Stimulated activated CD8-positive, alpha-beta memory T cell treated with anti-CD3 and anti-CD28 coated beads, Interleukin-7, amount 100 ng/mL, for 48 hours (primary cell): Measurements from ENCODE around the gene PGGHG.
"Not testable (repeated sequence)": the region's sequence is repeated elsewhere in the genome, so short reads cannot be mapped to it uniquely, and the experiment has no call there.

ENCODE experiments used
- DNase-seq, 2 donors: peaks; one replicate each; pipeline ENCODE4 v3.0.0-alpha.2; 2020; ENCODE audit warnings: low read depth in 1 of 2; ENCODE audit errors: extremely low read depth in 1 of 2

PGGHG gene

DNA sequence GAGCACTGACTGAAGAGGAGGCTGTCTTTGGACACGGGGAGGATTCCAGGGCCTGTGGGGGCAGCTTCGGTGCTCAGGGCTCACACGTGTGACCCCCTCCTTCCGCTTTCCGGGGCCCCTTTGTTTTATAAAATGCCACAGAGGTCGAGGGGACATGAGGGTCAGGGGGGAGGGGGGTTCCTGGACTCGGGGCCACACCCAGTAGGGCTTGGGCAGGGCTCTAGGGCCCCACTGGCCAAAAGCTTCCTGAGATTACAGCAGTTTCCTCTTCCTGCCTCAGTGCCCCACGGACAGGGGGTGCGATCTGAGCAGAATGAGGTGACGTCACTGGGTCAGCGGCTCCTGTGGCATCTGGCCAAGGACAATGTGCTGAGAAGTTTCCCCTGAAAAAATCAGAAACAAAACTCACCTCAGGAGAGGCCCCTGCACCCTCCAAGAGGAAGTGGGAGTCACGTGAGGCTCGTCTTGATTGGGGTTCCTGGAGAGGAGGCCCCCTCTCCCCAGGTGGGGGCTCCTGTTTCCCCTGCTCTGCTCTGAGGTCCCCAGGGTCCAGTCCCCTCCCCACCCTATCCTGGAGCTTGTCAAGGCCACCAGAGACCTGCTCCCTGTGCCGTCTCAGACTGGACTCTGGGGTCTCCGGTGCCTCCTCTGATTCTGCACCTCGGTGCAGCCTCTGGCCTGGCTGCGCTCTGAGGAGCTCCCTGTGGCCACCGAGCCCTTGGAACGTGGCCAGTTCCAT lies 38.1 kb downstream of the PGGHG start:
- peak; percentile 55 to 80 for DNase-seq

DNA sequence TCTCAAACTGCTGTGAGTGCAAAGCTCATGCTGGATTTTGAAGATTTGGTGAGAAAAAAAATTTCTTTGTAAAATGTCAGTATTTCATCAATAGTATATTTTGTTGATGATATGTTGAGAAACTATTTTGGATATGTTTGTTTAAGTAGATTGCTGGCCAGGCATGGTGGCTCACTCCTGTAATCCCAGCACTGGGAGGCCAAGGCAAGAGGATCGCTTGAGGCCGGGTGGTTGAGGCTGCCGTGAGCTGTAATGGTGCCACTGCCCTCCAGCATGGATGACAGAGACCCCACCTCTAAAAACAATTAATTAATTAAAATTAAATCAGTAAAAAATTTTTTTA lies 38.6 kb downstream of the PGGHG start:
- DNase-seq = no peak

DNA sequence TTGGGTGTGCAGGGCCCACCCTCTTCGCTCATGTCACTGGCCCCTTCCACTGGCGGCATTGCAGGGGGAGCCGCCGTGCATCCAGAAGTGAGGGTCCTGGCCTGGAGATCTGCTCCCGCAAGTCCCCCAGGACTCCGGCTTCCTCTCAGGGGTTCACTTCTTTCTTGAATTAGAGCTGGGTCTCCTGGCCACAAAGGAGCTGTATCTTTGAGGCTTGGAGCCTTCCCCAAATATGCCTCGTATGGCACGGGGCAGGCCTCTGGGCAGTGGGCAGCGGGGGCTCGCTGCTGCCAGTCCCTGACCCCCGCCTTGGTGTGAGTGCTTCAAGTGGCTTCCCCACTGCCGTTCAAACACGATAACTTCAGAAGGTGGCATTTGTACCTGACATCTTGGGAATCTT lies 39.1 kb downstream of the PGGHG start:
- no peak for DNase-seq

DNA sequence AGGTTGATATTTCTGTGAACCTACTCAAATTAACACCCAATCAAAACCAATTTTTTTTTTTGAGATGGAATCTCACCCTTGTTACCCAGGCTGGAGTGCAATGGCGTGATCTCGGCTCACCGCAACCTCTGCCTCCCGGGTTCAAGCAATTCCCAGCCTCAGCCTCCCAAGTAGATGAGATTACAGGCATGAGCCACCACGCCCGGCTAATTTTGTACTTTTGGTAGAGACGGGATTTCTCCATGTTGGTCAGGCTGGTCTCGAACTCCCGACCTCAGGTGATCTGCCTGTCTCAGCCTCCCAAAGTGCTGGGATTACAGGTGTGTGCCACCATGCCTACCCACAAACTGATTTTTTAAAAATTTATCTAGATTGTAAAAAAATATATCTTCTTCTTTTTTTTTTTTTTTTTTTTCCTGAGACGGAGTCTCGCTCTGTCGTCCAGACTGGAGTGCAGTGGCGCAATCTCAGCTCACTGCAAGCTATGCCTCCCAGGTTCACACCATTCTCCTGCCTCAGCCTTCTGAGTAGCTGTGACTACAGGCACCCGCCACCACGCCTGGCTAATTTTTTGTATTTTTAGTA lies 39.7 kb downstream of the PGGHG start:
- DNase-seq = not testable (repeated sequence)

DNA sequence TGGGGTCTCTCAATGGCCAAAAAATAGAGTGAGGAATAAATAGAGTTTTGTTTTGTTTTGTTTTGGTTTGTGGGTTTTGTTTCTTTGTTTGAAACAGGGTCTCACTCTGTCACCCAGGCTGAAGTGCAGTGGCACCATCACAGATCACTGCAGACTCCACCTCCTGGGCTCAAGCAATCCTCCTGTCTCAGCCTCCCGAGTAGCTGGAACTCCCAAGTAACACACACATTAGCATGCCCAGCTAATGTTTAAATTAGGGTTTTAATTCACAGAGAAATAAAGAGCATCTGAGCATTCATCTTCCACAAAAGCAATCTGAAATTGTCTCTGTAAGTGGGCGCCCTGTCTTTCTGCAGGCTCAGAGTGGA lies 40.9 kb downstream of the PGGHG start:
- no peak for DNase-seq

DNA sequence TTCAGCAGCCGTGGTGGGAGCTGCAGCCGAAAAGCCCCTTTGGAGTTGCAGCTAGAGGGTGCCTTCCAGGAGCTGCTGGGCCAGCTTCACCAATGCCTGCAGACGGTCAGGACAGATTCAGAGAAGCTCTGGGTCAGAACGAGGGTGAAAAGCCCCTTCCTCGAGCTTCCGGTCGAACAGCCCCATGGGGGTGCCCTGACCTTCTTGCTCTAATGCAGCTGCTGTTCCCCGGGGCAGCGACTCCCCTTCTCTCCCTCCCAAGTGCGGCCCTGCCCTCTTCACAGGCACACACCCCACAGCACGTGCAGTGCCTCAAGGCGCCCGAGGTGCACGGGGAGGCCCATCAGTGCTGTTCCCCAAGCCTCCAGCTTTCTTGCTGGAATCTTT lies 41.4 kb downstream of the PGGHG start:
- DNase-seq = no peak

DNA sequence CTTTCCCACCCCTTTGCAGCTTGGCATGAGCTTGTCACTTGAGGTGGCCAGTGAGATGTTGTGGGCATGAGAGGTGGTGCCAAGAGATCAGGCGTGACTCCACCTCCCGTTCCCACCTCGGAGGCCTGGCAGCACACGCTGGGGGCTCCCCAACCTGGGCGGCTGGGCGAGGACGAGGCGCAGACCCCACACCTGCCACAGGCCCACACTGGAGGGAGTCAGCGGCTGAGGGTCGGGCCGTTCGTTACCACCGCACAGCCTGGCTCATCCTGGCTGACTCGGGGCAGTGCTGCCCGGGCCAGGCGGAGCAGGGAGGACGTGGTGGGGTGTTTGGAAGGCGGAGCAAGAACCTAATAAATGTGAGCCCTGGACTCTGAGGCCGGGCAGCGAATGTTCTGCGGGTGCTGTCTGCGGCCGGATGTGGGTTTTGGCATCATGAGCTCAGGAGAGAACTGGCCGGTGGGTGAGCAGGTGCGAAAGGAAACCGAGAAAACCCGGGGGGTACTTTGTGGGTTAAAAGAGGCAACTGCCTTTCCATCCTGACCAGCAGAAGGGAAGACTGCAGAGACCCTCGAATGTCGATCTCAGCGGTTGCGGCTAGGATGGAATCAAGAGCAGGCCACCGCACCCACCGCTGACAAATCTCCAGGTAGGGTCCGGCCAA lies 41.9 kb downstream of the PGGHG start:
- DNase-seq = no peak

DNA sequence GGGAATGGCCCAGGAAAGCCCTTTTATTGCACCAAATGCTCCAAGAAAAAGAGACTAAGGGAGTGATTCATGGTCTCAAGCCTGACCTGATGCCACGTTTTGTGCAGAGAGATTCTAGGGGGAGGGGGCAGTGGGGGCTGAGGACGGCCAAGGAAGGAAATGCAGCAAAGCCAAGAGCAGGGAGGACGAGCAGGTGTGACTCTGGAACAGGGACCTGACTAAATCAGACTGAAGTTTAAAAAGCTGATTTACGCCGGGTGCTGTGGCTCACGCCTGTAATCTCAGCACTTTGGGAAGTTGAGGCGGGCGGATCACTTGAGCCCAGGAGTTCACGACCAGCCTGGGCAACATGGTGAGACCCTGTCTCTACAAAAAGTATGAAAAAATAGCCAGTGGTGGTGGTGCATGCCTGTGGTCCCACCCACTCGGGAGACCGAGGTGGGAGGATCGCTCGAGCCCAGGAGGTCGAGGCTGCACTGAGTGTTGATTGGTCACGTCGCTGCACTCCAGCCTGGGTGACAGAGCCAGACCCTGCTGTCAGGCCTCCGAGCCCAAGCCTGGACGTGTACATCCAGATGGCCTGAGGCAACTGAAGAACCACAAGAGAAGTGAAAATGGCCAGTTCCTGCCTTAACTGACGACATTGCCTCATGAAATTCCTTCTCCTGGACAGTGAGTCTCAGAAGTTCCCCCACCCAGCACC lies 42.6 kb downstream of the PGGHG start:
- DNase-seq = no peak

DNA sequence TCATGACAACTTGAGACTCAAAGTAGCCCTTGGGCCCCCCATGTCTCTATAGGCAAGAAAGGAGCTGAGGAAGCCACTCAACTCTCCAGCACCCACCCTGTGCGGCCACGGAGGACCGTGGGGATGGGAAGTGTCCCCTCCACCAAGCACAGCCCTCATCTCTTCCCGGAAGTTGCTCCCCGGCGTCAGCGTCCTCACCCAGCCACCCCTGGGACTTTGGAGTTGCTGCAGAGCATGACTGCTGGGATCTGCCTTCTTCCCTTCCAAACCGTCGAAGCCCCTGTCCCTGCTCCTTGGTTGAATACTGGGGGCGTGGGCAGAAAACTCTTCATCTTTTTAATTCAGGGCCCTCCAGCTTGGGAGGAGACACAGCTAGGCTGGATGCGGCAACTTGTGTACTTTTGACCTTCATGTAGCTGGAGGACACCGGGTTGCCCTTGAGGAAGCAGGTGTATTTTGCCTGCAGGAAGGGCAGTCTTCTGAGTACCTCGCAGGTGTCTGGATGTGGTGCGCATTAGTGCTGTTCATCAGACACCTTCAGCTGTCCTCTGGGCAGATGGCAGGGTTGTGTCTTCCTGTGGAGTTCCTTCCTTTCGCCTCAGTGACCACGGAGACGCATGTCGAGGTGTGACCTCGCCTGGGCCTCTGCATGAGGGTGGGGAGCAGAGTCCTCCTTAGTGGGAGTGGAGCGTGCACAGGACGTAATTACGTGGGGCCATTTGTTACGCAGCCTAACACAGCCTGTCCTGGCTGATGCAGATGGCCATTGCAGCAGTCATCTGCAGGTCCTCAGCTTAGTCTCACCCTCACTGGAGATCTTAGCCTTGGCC lies 43.9 kb downstream of the PGGHG start:
- DNase-seq = no peak

DNA sequence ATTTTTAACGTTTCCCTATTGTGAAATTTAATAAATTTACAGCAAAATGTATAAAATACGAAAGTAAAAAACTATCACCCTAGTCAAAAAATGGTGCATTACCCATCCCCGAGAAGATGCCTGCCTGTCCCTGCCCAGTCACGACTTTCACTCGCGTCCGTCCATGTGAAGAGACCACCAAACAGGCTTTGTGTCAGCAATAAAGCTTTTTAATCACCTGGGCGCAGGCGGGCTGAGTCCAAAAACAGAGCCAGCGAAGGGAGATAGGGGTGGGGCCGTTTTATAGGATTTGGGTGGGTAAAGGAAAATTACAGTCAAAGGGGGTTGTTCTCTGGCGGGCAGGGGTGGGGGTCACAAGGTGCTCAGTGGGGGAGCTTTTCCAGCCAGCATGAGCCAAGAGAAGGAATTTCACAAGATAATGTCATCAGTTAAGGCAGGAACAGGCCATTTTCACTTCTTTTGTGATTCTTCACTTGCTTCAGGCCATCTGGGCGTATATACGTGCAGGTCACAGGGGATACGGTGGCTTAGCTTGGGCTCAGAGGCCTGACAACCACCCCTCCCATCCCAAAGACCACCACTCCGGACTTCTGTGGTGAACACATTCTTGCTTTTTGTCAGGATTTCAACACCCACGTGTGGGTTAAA lies 44.8 kb downstream of the PGGHG start:
- not testable (repeated sequence) for DNase-seq

DNA sequence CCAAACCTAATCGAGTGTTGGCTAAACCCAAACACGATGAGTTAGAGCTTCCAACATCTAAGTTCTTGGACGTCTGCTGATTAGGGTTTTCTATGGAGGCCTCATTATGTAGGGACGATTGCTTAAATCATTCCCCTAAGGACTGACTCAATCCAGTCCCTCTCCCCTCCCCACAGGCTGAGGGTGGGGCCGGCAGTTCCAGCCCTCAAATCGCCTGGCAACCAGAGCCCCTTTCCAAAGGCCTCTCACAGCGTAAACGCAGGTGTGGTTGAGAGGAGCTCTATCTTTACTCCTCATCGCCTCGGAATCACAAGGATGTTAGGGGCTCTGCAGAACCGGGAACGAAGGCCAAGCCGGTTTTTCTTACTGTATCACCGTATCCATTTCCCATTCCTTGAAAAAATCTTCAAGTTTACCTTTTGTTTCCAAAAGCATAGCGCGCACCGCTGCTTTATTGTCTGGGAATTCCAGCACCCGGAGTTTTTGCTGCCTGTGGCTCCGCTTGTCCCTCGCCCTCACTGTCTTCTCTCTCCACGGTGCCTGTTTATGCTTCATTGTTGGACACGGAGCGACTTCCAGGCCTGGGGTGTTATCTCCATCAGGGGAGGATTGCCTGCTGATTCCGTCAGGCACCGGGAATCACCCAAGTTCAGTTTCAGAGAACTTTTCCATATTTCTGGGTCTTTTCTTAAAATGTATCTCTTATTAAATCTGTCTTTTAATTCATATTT lies 45.5 kb downstream of the PGGHG start:
- no peak for DNase-seq

DNA sequence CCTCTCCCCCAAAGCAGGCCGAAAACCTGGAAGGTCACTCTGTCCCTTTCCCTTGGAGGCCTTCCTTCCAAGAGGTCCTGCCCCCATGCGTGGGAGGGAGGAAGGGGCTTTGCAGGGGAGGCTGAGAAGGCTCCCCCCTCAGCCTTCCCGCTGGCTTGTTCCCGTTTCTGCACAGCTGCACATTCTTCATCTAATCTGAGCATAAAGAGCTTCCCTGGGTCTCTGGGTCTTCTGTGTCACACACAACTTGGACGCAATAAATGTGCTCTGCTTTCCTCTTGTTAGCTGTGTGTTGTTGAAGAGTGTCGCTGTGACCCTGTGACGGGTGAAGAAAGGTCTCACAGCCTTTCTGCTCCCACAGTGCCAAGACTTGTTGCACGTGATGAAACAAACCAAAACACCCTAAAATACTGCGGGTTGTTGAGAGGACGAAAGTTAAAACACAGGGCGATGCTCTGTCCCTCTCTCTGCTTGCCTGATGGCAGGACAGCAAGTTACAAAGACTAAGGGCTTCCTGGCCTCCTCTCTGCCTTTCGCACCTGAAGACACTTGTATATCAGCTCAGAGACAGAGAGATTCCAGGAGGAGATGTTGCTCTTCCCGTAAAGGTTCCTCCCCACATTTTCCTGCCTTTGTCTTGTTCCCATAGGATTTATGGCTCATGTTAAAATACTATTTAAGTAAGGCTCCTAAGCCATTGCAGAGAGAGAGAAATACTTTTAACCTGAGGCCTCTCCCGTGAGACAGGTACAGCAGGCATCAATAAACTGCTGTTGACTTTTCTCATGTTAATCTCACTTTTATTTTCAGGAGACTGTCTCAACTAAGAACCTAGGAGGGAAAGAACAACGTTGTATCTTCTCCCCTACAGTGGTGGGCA lies 47.1 kb downstream of the PGGHG start:
- DNase-seq = no peak

DNA sequence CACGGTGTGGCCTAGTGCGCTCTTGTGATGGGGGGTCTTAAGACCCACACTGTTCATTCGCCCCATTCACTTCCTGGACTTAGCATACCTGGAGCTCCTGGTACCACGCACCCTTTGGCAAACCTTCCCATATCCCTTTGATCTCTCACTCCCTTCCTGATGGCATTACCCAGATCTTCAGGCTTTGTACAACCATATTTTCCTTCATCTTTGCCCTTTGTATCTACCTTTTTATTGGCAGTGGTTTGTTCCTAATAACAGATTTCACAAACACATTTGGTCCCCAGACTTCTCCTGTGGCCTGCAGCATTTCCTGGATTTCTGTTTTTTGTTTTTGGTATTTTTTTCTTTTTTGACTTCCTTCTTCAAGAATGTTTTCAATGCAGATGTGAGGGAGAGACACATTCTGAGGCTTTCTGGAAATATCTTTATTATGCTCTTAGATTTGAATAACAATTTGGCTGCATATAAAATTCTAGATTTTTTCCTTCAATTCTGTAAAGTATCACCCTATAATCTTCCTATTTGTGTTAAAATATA lies 47.8 kb downstream of the PGGHG start:
- no peak for DNase-seq

DNA sequence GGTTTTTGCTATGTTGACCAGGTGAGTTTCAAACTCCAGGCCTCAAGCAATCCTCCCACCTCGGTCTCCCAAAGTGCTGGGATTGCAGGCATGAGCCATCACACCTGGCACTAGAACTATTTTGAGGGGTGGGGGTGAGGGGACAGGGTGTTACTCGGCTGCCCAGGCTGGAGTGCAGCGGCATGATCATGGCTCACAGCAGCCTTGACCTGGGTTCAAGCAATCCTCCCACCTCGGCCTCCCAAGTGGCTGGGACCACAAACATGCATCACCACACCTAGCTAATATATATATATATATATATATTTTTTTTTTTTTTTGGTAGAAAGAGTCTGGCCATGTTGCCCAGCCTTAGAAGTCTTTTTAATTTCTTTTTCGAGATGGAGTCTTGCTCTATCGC lies 48.8 kb downstream of the PGGHG start:
- no peak for DNase-seq

DNA sequence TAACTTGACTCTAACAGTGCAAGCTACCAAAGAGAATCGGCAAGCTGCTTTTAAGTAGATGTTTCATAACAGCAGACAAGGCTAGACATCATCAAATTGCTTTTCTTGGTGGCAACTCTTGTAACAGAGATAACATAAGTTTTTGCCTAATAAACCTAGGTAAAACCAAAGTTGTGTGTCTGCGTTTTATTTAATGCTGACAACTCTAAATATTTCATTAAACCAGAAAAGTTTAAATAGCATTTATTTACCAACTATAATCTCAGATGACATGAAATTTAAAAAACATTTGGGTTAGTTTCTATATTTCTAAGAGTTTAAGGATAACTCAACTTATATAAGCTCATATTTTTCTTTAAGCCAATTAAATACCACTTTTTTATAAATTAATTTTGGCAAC lies 51.0 kb downstream of the PGGHG start:
- no peak for DNase-seq

DNA sequence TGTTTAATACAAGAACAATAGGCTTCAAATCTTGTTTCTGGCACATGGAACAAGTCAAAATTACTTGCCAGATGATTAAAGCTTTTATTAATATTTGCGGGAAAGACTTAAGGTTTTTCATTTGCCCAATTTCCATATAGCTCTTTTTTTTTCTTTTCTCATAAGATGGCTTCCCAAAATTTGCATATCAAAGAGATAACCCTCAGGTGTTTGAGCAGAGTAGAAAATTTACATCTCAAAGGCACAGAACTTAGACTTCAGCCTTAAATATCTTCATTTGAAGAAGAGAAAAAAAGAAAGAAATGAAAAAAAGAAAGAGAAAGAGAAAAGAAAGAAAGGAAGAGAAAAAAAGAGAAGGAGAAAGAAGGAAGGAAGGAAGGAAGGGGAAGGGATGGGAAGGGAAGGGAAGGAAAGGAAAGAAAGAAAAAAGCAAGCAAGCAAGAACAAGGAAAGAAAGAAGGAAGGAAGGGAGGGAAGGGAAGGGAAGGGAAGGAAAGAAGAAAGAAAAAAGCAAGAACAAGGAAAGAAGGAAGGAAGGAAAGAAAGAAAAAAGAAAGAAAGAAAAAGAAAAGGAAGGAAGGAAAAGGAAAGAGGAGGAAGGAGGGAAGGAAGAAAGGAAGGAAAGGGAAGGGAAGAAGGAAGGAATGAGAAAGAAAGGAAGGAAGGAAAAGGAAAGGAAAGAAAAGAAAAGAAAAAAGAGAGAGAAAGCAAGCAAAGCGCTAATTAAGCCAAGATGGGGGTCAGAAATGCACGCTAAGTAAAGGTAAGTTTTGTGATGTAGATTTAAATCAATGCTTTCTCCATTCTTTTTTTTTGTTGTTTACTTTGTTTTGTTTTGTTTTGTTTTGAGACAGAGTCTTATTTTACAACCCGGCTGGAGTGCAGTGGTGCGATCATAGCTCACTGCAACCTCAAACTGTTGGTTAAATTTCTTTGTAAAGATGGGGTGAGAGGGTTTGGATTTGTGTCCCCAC lies 51.9 kb downstream of the PGGHG start:
- DNase-seq = no peak

DNA sequence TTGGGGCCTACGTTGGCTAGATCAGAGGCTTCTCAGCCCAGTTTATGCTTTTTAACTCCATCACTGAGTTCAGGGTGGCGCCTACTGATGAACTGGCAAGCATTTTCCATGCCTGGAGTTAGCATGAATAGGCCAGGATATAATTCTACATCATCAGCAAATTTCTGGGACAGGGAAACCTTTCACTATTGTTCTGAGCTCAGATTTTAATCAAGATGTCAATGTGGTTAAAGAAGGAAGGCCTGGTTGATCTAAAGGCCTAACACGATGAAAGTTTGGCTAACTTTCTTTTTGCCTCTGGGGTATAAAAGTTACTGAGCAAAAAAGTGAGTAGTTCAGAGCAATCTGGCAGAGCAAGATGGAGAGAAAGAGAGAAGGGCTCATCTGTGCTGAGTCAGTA lies 53.4 kb downstream of the PGGHG start:
- DNase-seq = no peak
